Measurements from ENCODE around the gene KLRG1.

The KLRG1 gene

DNA sequence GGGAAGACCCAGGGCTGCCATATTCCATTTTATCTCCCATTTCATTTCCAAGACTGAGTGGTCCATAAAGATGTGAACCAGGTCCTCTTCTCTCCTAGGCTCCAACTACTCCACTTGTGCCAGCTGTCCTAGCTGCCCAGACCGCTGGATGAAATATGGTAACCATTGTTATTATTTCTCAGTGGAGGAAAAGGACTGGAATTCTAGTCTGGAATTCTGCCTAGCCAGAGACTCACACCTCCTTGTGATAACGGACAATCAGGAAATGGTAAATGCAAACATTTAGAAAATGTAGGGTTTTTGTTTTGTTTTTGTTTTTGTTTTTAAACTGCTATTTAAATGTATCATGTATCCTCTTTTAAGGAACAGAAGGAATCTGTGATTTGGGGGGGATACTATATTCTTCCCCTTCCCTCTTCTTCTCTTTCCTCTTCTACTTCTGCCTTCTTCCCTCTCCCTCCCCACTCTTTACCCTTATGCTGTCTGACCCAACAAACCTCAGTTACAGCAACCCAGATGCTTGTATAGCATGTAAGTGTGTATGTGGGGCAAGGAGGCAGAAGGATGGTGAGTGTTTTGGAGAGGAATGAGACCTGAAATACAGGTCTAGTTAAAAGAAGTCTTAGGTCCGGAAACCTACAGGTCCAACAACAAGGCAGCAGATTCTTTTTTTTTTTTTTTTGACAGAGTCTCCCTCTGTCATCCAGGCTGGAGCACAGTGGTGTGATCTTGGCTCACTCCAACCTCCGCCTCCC, 5.9 kb downstream of the KLRG1 start:
- no peak for TF ChIP-seq POLR2AphosphoS5 (IDR thresholded peaks at IDR 0.05; ENCODE audit: low read depth, low read length)
- no peak for TF ChIP-seq POLR2A (IDR thresholded peaks at IDR 0.05; ENCODE audit: low read depth, low read length)
- TF ChIP-seq TAF1 (IDR thresholded peaks at IDR 0.05; ENCODE audit: low read depth, low read length), result no peak
- TF ChIP-seq POU2F2 (IDR thresholded peaks at IDR 0.05; ENCODE audit: low read depth, low read length), result no peak
- TF ChIP-seq SPI1 (IDR thresholded peaks at IDR 0.05; ENCODE audit: low read depth, low read length), result no peak
- no peak for TF ChIP-seq PAX5 (IDR thresholded peaks at IDR 0.05; ENCODE audit: insufficient read depth, low read length, severe bottlenecking)
- FAIRE-seq (peak; percentile 38), DNase-seq (ENCODE audit: insufficient read length, low spot score) (no peak)

DNA sequence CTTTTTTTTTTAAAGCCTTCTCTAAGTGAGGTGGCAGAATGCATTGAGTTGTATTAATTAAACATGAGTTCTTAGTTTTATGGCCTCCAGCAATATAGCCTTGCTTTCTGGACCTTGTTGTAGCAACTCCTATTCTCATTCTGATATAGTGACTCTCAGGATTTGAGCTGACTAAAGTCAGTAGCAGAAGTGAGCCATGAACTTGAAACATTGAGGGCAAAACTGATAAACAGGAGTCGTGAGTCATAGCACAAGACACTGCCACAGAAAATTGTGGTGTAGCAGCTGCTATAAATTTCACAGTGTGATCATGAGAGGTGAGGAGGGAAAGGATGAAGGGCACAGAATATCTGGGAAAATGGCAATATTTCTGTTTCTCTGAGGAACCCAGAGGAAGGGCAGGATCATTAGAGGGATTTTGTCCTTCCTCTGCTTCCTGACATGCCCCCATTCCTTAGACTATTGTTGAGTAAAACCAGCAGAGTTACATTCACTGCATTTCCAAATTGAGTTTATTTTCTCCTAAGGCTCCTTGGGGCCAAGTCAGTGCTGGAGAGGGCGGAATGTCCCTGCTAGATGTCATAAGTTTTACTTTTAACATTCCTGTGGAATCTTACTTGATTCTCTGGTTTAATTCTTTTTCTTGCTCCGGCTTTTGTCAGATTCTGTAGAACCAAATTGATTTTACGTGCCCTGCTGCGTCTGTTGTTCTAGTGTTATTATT, 7.5 kb downstream of the KLRG1 start:
- DNase-seq (ENCODE audit: insufficient read length, low spot score) (peak; percentile 16), FAIRE-seq (peak; percentile 98)
- peak; percentile 99 for TF ChIP-seq SPI1 (IDR thresholded peaks at IDR 0.05; ENCODE audit: low read depth, low read length)
- TF ChIP-seq POU2F2 (IDR thresholded peaks at IDR 0.05; ENCODE audit: low read depth, low read length), result no peak
- no peak for TF ChIP-seq PAX5 (IDR thresholded peaks at IDR 0.05; ENCODE audit: insufficient read depth, low read length, severe bottlenecking)
- TF ChIP-seq POLR2AphosphoS5 (IDR thresholded peaks at IDR 0.05; ENCODE audit: low read depth, low read length), result peak; percentile 26; the same call in 1 of the 2 replicates
- TF ChIP-seq TAF1 (IDR thresholded peaks at IDR 0.05; ENCODE audit: low read depth, low read length), result no peak
- no peak for TF ChIP-seq POLR2A (IDR thresholded peaks at IDR 0.05; ENCODE audit: low read depth, low read length)

DNA sequence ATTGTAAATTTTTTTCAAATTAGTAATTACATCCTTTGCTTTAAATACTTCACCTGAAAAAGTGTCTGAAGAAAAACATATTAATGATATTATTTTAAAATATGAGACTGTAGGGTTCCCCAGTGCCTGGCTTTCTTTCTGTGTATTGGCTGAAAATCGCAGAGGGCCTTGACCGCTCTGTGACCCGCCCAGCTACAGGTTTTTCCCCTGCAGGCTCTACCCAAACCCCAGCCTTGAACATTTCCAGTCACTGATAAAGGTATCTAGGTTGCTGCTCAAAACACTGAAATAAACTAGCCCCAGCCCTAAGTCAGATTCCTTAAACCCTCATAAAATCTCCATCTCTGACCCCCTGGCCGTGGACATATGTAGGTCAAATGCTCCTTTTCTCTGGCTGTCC, 11.9 kb downstream of the KLRG1 start:
- FAIRE-seq (no peak), DNase-seq (ENCODE audit: insufficient read length, low spot score) (no peak)
- TF ChIP-seq POLR2A (IDR thresholded peaks at IDR 0.05; ENCODE audit: low read depth, low read length) (no peak), PAX5 (IDR thresholded peaks at IDR 0.05; ENCODE audit: insufficient read depth, low read length, severe bottlenecking) (no peak), POLR2AphosphoS5 (IDR thresholded peaks at IDR 0.05; ENCODE audit: low read depth, low read length) (no peak), POU2F2 (IDR thresholded peaks at IDR 0.05; ENCODE audit: low read depth, low read length) (no peak), SPI1 (IDR thresholded peaks at IDR 0.05; ENCODE audit: low read depth, low read length) (no peak), TAF1 (IDR thresholded peaks at IDR 0.05; ENCODE audit: low read depth, low read length) (no peak)

DNA sequence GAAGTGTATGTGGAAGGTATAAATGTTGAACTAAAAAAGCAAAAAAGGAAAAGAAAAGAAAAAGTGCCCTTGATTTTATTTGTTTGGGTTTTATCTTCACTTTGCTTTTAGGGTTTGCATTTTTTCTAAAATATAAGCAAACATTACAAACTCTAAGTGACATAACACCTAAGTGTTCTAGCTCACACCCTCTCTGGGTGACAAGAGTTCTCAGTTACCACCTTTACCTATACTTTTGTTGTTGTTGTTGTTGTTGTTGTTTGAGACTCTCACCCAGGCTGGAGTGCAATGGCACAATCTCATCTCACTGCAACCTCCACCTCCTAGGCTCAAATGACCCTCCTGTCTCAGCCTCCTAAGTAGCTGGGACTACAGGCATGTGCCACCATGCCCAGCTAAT, 13.0 kb downstream of the KLRG1 start:
- no peak for TF ChIP-seq TAF1 (IDR thresholded peaks at IDR 0.05; ENCODE audit: low read depth, low read length)
- no peak for TF ChIP-seq POU2F2 (IDR thresholded peaks at IDR 0.05; ENCODE audit: low read depth, low read length)
- TF ChIP-seq POLR2AphosphoS5 (IDR thresholded peaks at IDR 0.05; ENCODE audit: low read depth, low read length), result no peak
- no peak for TF ChIP-seq PAX5 (IDR thresholded peaks at IDR 0.05; ENCODE audit: insufficient read depth, low read length, severe bottlenecking)
- no peak for TF ChIP-seq SPI1 (IDR thresholded peaks at IDR 0.05; ENCODE audit: low read depth, low read length)
- no peak for TF ChIP-seq POLR2A (IDR thresholded peaks at IDR 0.05; ENCODE audit: low read depth, low read length)
- no peak for DNase-seq (ENCODE audit: insufficient read length, low spot score)
- no peak for FAIRE-seq

DNA sequence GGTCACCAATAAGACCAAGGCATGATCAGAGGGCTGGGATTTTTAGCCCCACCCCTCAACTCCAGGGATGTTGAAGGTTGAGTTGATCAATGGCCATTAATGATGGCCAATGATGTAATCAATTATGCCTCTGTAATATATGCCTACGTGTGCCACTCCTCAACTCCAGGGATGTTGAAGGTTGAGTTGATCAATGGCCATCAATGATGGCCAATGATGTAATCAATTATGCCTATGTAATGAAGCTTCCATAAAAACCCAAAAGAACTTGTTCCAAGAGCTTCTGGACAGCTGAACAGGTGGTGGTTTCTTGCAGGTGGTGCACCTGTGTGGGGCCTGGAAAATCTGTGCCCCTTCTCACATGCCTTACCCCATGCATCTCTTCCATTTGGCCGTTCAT, 33.2 kb downstream of the KLRG1 start:
- no peak for FAIRE-seq
- TF ChIP-seq SPI1 (IDR thresholded peaks at IDR 0.05; ENCODE audit: low read depth, low read length) (no peak), TAF1 (IDR thresholded peaks at IDR 0.05; ENCODE audit: low read depth, low read length) (no peak), POU2F2 (IDR thresholded peaks at IDR 0.05; ENCODE audit: low read depth, low read length) (no peak), POLR2AphosphoS5 (IDR thresholded peaks at IDR 0.05; ENCODE audit: low read depth, low read length) (no peak), POLR2A (IDR thresholded peaks at IDR 0.05; ENCODE audit: low read depth, low read length) (no peak), PAX5 (IDR thresholded peaks at IDR 0.05; ENCODE audit: insufficient read depth, low read length, severe bottlenecking) (no peak)

GRCh38 chr12:9024512-9024911, 35.2 kb downstream of the KLRG1 start:
- FAIRE-seq, result no peak
- TF ChIP-seq SPI1 (IDR thresholded peaks at IDR 0.05; ENCODE audit: low read depth, low read length), result no peak
- no peak for TF ChIP-seq PAX5 (IDR thresholded peaks at IDR 0.05; ENCODE audit: insufficient read depth, low read length, severe bottlenecking)
- TF ChIP-seq TAF1 (IDR thresholded peaks at IDR 0.05; ENCODE audit: low read depth, low read length), result no peak
- TF ChIP-seq POU2F2 (IDR thresholded peaks at IDR 0.05; ENCODE audit: low read depth, low read length), result no peak
- no peak for TF ChIP-seq POLR2A (IDR thresholded peaks at IDR 0.05; ENCODE audit: low read depth, low read length)
- no peak for TF ChIP-seq POLR2AphosphoS5 (IDR thresholded peaks at IDR 0.05; ENCODE audit: low read depth, low read length)
- DNase-seq (ENCODE audit: insufficient read length, low spot score), result no peak

More for the DNA sequence above, 33.2 kb downstream of the KLRG1 start:
- DNase-seq (ENCODE audit: insufficient read length, low spot score), result no peak

- FAIRE-seq, result no peak
- no peak for DNase-seq (ENCODE audit: insufficient read length, low spot score)
- TF ChIP-seq POU2F2 (IDR thresholded peaks at IDR 0.05; ENCODE audit: low read depth, low read length), result no peak
- no peak for TF ChIP-seq TAF1 (IDR thresholded peaks at IDR 0.05; ENCODE audit: low read depth, low read length)
Observed at GRCh38 chr12:9027161-9028059, 38.1 kb downstream of the KLRG1 start.

- FAIRE-seq (no peak), DNase-seq (ENCODE audit: insufficient read length, low spot score) (no peak)
- TF ChIP-seq TAF1 (IDR thresholded peaks at IDR 0.05; ENCODE audit: low read depth, low read length) (no peak), SPI1 (IDR thresholded peaks at IDR 0.05; ENCODE audit: low read depth, low read length) (no peak), POLR2AphosphoS5 (IDR thresholded peaks at IDR 0.05; ENCODE audit: low read depth, low read length) (no peak), PAX5 (IDR thresholded peaks at IDR 0.05; ENCODE audit: insufficient read depth, low read length, severe bottlenecking) (no peak), POU2F2 (IDR thresholded peaks at IDR 0.05; ENCODE audit: low read depth, low read length) (no peak), POLR2A (IDR thresholded peaks at IDR 0.05; ENCODE audit: low read depth, low read length) (no peak)
Observed at GRCh38 chr12:9030776-9031175, 41.4 kb downstream of the KLRG1 start.

All from GM12891 (cell line).